Erythroblast (primary cell): Measurements from ENCODE around the gene RASEF.

Experiments
- GATA1 ChIP-seq: IDR thresholded peaks from 2 replicates; pipeline ENCODE4 v1.6.1; 2011; ENCODE audit warnings: low read depth, mild to moderate bottlenecking, control low read depth, low read length, moderate library complexity
- POLR2A ChIP-seq: IDR thresholded peaks from 2 replicates; pipeline ENCODE4 v1.6.1; 2011; ENCODE audit warnings: mild to moderate bottlenecking, low read length

GRCh38 chr9:82997476-82998140 lies 65.3 kb downstream of the RASEF start:
- TF ChIP-seq POLR2A: no peak
- TF ChIP-seq GATA1: no peak
